ENCODE measurements around the gene PSMB7.

Gene PSMB7

GRCh38 chr9:124345063-124345462, 70.2 kb downstream of the PSMB7 start:
- DNase-seq (ENCODE audit: low read depth), result no peak

- no peak for DNase-seq (ENCODE audit: low read depth)
These were observed 70.8 kb downstream of the PSMB7 start for GRCh38 chr9:124344291-124345050.

GRCh38 chr9:124343533-124344290, 71.5 kb downstream of the PSMB7 start:
- DNase-seq (ENCODE audit: low read depth), result no peak

- DNase-seq (ENCODE audit: low read depth), result no peak
These were observed 72.3 kb downstream of the PSMB7 start for GRCh38 chr9:124342776-124343485.

GRCh38 chr9:124342402-124342775, 72.9 kb downstream of the PSMB7 start:
- no peak for DNase-seq (ENCODE audit: low read depth)

GRCh38 chr9:124341455-124342170, 73.6 kb downstream of the PSMB7 start:
- no peak for DNase-seq (ENCODE audit: low read depth)

GRCh38 chr9:124340219-124341069, 74.8 kb downstream of the PSMB7 start:
- no peak for DNase-seq (ENCODE audit: low read depth)

- DNase-seq (ENCODE audit: low read depth), result no peak
These were observed 75.6 kb downstream of the PSMB7 start for GRCh38 chr9:124339603-124340146.

- DNase-seq (ENCODE audit: low read depth), result no peak
These were observed 77.7 kb downstream of the PSMB7 start for GRCh38 chr9:124337562-124337961.

GRCh38 chr9:124335320-124335707, 79.9 kb downstream of the PSMB7 start:
- DNase-seq (ENCODE audit: low read depth), result no peak

- no peak for DNase-seq (ENCODE audit: low read depth)
These were observed 80.5 kb downstream of the PSMB7 start for GRCh38 chr9:124334568-124335319.

- no peak for DNase-seq (ENCODE audit: low read depth)
These were observed 82.1 kb downstream of the PSMB7 start for GRCh38 chr9:124333203-124333579.

GRCh38 chr9:124332361-124333202, 82.7 kb downstream of the PSMB7 start:
- no peak for DNase-seq (ENCODE audit: low read depth)

- DNase-seq (ENCODE audit: low read depth), result no peak
These were observed 83.7 kb downstream of the PSMB7 start for GRCh38 chr9:124331580-124331979.

GRCh38 chr9:124330011-124330697, 85.1 kb downstream of the PSMB7 start:
- DNase-seq (ENCODE audit: low read depth), result no peak

- DNase-seq (ENCODE audit: low read depth), result no peak
These were observed 85.9 kb downstream of the PSMB7 start for GRCh38 chr9:124329206-124329792.

- DNase-seq (ENCODE audit: low read depth), result no peak
These were observed 87.0 kb downstream of the PSMB7 start for GRCh38 chr9:124328285-124328684.

- DNase-seq (ENCODE audit: low read depth), result no peak
These were observed 87.8 kb downstream of the PSMB7 start for GRCh38 chr9:124327491-124327890.
